Epithelial cell of proximal tubule (primary cell): ENCODE data around the gene CSPG4. TPM values are rescaled to one million over a fixed set of nuclear protein-coding genes. Genes with fewer than 3 reads are reported as not detected.

Experiments used
- DNase-seq: peaks from one replicate; pipeline ENCODE4 v3.0.0-alpha.2; 2011; ENCODE audit warnings: low read depth
- H3K4me3 ChIP-seq: 2 replicates; pipeline ENCODE4 v1.5.1; 2011; ENCODE audit warnings: low read depth, mild to moderate bottlenecking, low read length
- CTCF ChIP-seq: conservative IDR thresholded peaks from 2 replicates; pipeline ENCODE4 v1.5.1; 2012; ENCODE audit warnings: low read depth, mild to moderate bottlenecking, low read length
- total RNA-seq: library from RNA; depleted of rRNA; stranded (reverse); fragments of >200 nt; gene quantifications from 2 replicates; pipeline ENCODE4 v1.2.3, GENCODE V29; 2015

CSPG4 gene
- total RNA-seq, 1 donor from 2014 or later = 2.1 TPM

GRCh38 chr15:75659928-75660645, 52.6 kb downstream of the CSPG4 start:
- H3K4me3 ChIP-seq = no peak overlapping the region
- TF ChIP-seq CTCF = no peak
- no peak for DNase-seq

GRCh38 chr15:75659141-75659771, 53.4 kb downstream of the CSPG4 start:
- TF ChIP-seq CTCF = no peak
- no peak for DNase-seq
- H3K4me3 ChIP-seq = no peak overlapping the region

- no peak for TF ChIP-seq CTCF
- H3K4me3 ChIP-seq = no peak overlapping the region
- no peak for DNase-seq
These were observed 55.8 kb downstream of the CSPG4 start for GRCh38 chr15:75656813-75657212.

- no peak overlapping the region for H3K4me3 ChIP-seq
- no peak for DNase-seq
- no peak for TF ChIP-seq CTCF
These were observed 56.3 kb downstream of the CSPG4 start for GRCh38 chr15:75656331-75656730.

- no peak for DNase-seq
- no peak overlapping the region for H3K4me3 ChIP-seq
- no peak for TF ChIP-seq CTCF
These were observed 56.7 kb downstream of the CSPG4 start for GRCh38 chr15:75655931-75656330.

GRCh38 chr15:75654201-75654907, 58.3 kb downstream of the CSPG4 start:
- no peak for DNase-seq
- no peak for TF ChIP-seq CTCF
- H3K4me3 ChIP-seq = no peak overlapping the region
